GM19455 (cell line): Measurements from ENCODE around the gene BCL2L15.
A peak's percentile ranks its signal among the peaks of the same experiment; 100 is the strongest.

Source experiments
- ATAC-seq: cut with Tn5 transposase; IDR thresholded peaks from one replicate; pipeline ENCODE4 v1.9.1; 2021; ENCODE audit not compliant: unreplicated experiment

The BCL2L15 gene

GRCh38 chr1:113912594-113913311, 25.4 kb upstream of the BCL2L15 start:
- ATAC-seq: no peak

- ATAC-seq: peak; percentile 7
These were observed 18.1 kb upstream of the BCL2L15 start for GRCh38 chr1:113905435-113905861.

GRCh38 chr1:113904674-113905434, 17.5 kb upstream of the BCL2L15 start, which contains the start of the genes AP4B1 and DCLRE1B:
Gene AP4B1, minus strand, starts transcription at chr1:113904799. Its CDS starts 82 bp downstream, at chr1:113904717.
Gene DCLRE1B, plus strand, starts transcription at chr1:113905326. Its CDS starts 261 bp downstream, at chr1:113905587.
- ATAC-seq: peak; percentile 92

GRCh38 chr1:113904293-113904673, 16.9 kb upstream of the BCL2L15 start:
- ATAC-seq: peak; percentile 35

- ATAC-seq: no peak
These were observed 16.3 kb upstream of the BCL2L15 start for GRCh38 chr1:113903501-113904292.

GRCh38 chr1:113901191-113901590, 13.8 kb upstream of the BCL2L15 start:
- ATAC-seq: no peak

- no peak for ATAC-seq
These were observed 11.7 kb upstream of the BCL2L15 start for GRCh38 chr1:113899111-113899510.

- ATAC-seq: no peak
These were observed 10.9 kb upstream of the BCL2L15 start for GRCh38 chr1:113898241-113898814.

GRCh38 chr1:113895961-113896360, 8.6 kb upstream of the BCL2L15 start:
- ATAC-seq: no peak

- no peak for ATAC-seq
These were observed 7.7 kb upstream of the BCL2L15 start for GRCh38 chr1:113895098-113895497.

GRCh38 chr1:113893267-113893666, 5.9 kb upstream of the BCL2L15 start:
- no peak for ATAC-seq

- no peak for ATAC-seq
These were observed 4.3 kb upstream of the BCL2L15 start for GRCh38 chr1:113891631-113892220.

GRCh38 chr1:113890816-113891215, 3.4 kb upstream of the BCL2L15 start:
- no peak for ATAC-seq

- ATAC-seq: no peak
These were observed 672 bp downstream of the BCL2L15 start for GRCh38 chr1:113886417-113887401.

GRCh38 chr1:113881661-113882060, 5.7 kb downstream of the BCL2L15 start:
- no peak for ATAC-seq

- no peak for ATAC-seq
These were observed 7.7 kb downstream of the BCL2L15 start for GRCh38 chr1:113879739-113880038.

GRCh38 chr1:113876176-113876575, 11.2 kb downstream of the BCL2L15 start:
- no peak for ATAC-seq

GRCh38 chr1:113875714-113876113, 11.7 kb downstream of the BCL2L15 start:
- no peak for ATAC-seq

- peak; percentile 39 for ATAC-seq
These were observed 13.1 kb downstream of the BCL2L15 start for GRCh38 chr1:113874012-113874879.
